Osteocyte (in vitro differentiated cells): ENCODE data around the gene PHF19. TPM values are rescaled to one million over a fixed set of nuclear protein-coding genes. Genes with fewer than 3 reads are reported as not detected.

ENCODE experiments used
- DNase-seq: peaks from one replicate; pipeline ENCODE4 v3.0.0; 2021; ENCODE audit warnings: mixed read lengths; ENCODE audit not compliant: unreplicated experiment; ENCODE audit errors: extremely low spot score
- H3K27ac Mint-ChIP-seq: one replicate; pipeline ENCODE4 v1.8.0; 2021; ENCODE audit warnings: mild to moderate bottlenecking, mixed read lengths; ENCODE audit not compliant: unreplicated experiment
- H3K27me3 Mint-ChIP-seq: one replicate; pipeline ENCODE4 v1.8.0; 2021; ENCODE audit warnings: mixed read lengths; ENCODE audit not compliant: unreplicated experiment
- H3K36me3 Mint-ChIP-seq: one replicate; pipeline ENCODE4 v1.8.0; 2021; ENCODE audit warnings: mixed read lengths; ENCODE audit not compliant: unreplicated experiment
- H3K4me1 Mint-ChIP-seq: one replicate; pipeline ENCODE4 v1.8.0; 2021; ENCODE audit warnings: mixed read lengths; ENCODE audit not compliant: unreplicated experiment
- H3K4me3 Mint-ChIP-seq: one replicate; pipeline ENCODE4 v1.8.0; 2021; ENCODE audit warnings: mild to moderate bottlenecking, moderate library complexity, mixed read lengths; ENCODE audit not compliant: unreplicated experiment
- H3K9me3 Mint-ChIP-seq: one replicate; pipeline ENCODE4 v1.8.0; 2021; ENCODE audit warnings: mixed read lengths; ENCODE audit not compliant: unreplicated experiment
- total RNA-seq: library from RNA; stranded (reverse); gene quantifications from 2 replicates; pipeline ENCODE4 v1.2.1, GENCODE V29; 2021
- TF ChIP-seq, protein P1 (sequence below): fragments of 200-600 bp; sonication (generic); IDR thresholded peaks from 2 replicates; pipeline ENCODE4 v1.5.0; 2021; ENCODE audit warnings: antibody characterized with exemption, mild to moderate bottlenecking, moderate library complexity

Gene PHF19
- total RNA-seq, 1 donor from 2014 or later = 194 TPM

DNA sequence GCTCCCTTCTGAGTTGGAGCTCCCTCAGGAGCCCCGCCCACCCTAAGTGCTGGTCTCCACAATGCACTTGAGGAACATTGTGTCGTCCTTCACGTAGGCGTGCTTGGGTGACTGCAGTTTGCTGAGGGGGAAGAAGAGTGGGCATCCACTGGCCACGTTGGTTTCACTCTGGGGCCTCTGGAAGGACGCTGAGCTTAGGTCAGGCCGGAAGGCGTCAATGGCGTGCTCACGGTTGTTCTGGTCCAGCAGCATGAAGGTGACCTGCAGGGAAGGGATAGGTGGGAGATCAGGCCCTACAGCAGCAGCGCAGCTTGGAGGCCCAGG, 28.0 kb upstream of the PHF19 start:
- TF ChIP-seq, protein P1, sequence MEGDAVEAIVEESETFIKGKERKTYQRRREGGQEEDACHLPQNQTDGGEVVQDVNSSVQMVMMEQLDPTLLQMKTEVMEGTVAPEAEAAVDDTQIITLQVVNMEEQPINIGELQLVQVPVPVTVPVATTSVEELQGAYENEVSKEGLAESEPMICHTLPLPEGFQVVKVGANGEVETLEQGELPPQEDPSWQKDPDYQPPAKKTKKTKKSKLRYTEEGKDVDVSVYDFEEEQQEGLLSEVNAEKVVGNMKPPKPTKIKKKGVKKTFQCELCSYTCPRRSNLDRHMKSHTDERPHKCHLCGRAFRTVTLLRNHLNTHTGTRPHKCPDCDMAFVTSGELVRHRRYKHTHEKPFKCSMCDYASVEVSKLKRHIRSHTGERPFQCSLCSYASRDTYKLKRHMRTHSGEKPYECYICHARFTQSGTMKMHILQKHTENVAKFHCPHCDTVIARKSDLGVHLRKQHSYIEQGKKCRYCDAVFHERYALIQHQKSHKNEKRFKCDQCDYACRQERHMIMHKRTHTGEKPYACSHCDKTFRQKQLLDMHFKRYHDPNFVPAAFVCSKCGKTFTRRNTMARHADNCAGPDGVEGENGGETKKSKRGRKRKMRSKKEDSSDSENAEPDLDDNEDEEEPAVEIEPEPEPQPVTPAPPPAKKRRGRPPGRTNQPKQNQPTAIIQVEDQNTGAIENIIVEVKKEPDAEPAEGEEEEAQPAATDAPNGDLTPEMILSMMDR = no peak
- Mint-ChIP-seq H3K9me3 (no peaks in the 10 kb centered on the region), H3K4me1 (peaks cover 7% of the 10 kb centered on the region), H3K27ac (peak overlapping the region; percentile 31), H3K27me3 (no peaks in the 10 kb centered on the region), H3K4me3 (no peak overlapping the region), H3K36me3 (peaks cover 12% of the 10 kb centered on the region)
- no peak for DNase-seq

- Mint-ChIP-seq H3K27ac (peak overlapping the region; percentile 31), H3K9me3 (no peaks in the 10 kb centered on the region), H3K4me1 (peaks cover 3% of the 10 kb centered on the region), H3K27me3 (no peaks in the 10 kb centered on the region), H3K4me3 (no peak overlapping the region), H3K36me3 (peaks cover 12% of the 10 kb centered on the region)
- TF ChIP-seq, protein P1 = no peak
- no peak for DNase-seq
These were observed 27.3 kb upstream of the PHF19 start for GRCh38 chr9:120904061-120904977.

DNA sequence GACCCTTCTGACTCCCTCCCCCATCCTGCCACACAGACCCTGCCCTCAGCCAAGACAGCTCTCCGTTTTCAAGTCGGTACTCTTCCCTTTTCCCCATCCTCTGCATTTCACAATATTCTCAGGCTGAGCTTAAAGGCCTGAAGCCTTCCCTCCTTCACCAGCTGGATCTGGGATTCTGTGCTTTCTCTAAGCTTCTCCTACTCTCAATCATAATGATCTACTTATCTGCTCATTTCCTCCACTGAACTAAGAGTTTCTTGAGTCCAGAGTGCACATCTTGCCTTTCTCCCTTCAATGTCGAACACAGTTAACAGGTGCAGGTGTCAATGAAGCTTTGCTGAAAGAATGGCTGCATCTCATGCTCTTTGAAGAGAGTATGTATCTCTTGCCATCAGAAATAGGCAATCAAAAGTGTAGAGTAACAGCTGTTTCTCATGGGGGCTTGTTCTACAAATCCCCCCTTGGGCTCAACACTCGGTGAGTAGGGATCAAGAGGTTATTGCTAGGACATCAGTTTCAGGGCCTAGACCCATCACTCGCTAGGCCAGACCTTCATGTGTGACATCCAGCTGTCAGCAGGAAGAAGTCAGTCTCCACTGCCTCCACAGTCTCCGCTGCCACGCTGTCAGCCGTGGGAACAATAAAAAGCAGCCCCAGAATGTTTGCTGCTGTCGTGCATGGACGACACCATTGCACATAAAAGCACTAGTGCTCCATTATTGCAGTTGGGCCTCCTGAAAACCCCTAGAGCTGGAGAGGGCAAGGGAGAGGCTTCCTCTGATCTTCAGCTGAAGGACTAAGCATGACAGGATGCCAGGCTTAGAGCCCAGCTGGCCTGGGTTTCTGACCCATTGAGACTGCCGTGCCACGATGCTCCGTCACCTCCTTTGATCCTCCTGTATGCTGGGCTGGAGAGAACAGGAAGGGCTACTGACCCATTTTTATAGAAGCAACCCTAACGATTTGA, 25.9 kb upstream of the PHF19 start:
- H3K27ac Mint-ChIP-seq = no peak overlapping the region
- TF ChIP-seq, protein P1 = no peak
- DNase-seq = no peak
- no peaks in the 10 kb centered on the region for H3K9me3 Mint-ChIP-seq
- H3K27me3 Mint-ChIP-seq = no peaks in the 10 kb centered on the region
- peaks cover 3% of the 10 kb centered on the region for H3K4me1 Mint-ChIP-seq
- H3K4me3 Mint-ChIP-seq = no peak overlapping the region
- H3K36me3 Mint-ChIP-seq = peaks cover 8% of the 10 kb centered on the region

- Mint-ChIP-seq H3K36me3 (peaks cover 8% of the 10 kb centered on the region), H3K27me3 (no peaks in the 10 kb centered on the region), H3K4me3 (no peak overlapping the region), H3K27ac (peak overlapping the region; percentile 27), H3K4me1 (peaks cover 7% of the 10 kb centered on the region), H3K9me3 (no peaks in the 10 kb centered on the region)
- no peak for DNase-seq
- TF ChIP-seq, protein P1 = no peak
These were observed 25.0 kb upstream of the PHF19 start for GRCh38 chr9:120901755-120902568.
